Bronchial epithelial cell (primary cell): Measurements from ENCODE around the gene EFL1. TPM values are rescaled to one million over a fixed set of nuclear protein-coding genes. Genes with fewer than 3 reads are reported as not detected.

Experiments
- DNase-seq: peaks from one replicate; pipeline ENCODE4 v3.0.0-alpha.2; 2010; ENCODE audit warnings: low read depth
- FAIRE-seq: peaks from 2 replicates; lab custom pipeline; 2011; peaks lifted over from hg19 to GRCh38; lab: Jason Lieb, UNC
- H3K27me3 ChIP-seq: 2 replicates; pipeline ENCODE4 v1.5.1; 2011; ENCODE audit warnings: low read length; ENCODE audit not compliant: control insufficient read depth, insufficient read depth
- H3K36me3 ChIP-seq: 2 replicates; pipeline ENCODE4 v1.5.1; 2011; ENCODE audit warnings: low read length; ENCODE audit not compliant: control insufficient read depth, insufficient read depth
- H3K4me3 ChIP-seq: 2 replicates; pipeline ENCODE4 v1.5.1; 2011; ENCODE audit warnings: mild to moderate bottlenecking, low read depth, low read length, control low read depth
- CTCF ChIP-seq: IDR thresholded peaks from 2 replicates; pipeline ENCODE4 v1.5.1; 2011; ENCODE audit warnings: mild to moderate bottlenecking, moderate library complexity, low read length, control low read depth, inconsistent platforms; ENCODE audit not compliant: insufficient read depth, severe bottlenecking
- total RNA-seq: library from RNA; depleted of rRNA; stranded (reverse); fragments of >200 nt; gene quantifications from 2 replicates; pipeline ENCODE4 v1.2.1, GENCODE V29; 2014

Gene EFL1
- total RNA-seq, 1 donor from 2014 or later = 28.2 TPM

GRCh38 chr15:82158811-82159210, 103.7 kb downstream of the EFL1 start:
- TF ChIP-seq CTCF = no peak
- H3K4me3 ChIP-seq = no peak overlapping the region
- no peak for FAIRE-seq
- H3K27me3 ChIP-seq = no peaks in the 10 kb centered on the region
- H3K36me3 ChIP-seq = peaks cover 4% of the 10 kb centered on the region
- no peak for DNase-seq

- Histone ChIP-seq H3K4me3 (no peak overlapping the region), H3K36me3 (no peaks in the 10 kb centered on the region), H3K27me3 (no peaks in the 10 kb centered on the region)
- no peak for TF ChIP-seq CTCF
- FAIRE-seq (no peak), DNase-seq (no peak)
Measured at GRCh38 chr15:82150645-82151044, 111.9 kb downstream of the EFL1 start.

GRCh38 chr15:82146990-82147461, 115.5 kb downstream of the EFL1 start:
- FAIRE-seq (no peak), DNase-seq (peak; percentile 87)
- Histone ChIP-seq H3K36me3 (no peaks in the 10 kb centered on the region), H3K27me3 (no peaks in the 10 kb centered on the region), H3K4me3 (no peak overlapping the region)
- TF ChIP-seq CTCF = no peak

GRCh38 chr15:82146576-82146975, 116.0 kb downstream of the EFL1 start:
- no peak overlapping the region for H3K4me3 ChIP-seq
- H3K36me3 ChIP-seq = no peaks in the 10 kb centered on the region
- FAIRE-seq (no peak), DNase-seq (no peak)
- no peaks in the 10 kb centered on the region for H3K27me3 ChIP-seq
- TF ChIP-seq CTCF = no peak

- TF ChIP-seq CTCF = no peak
- no peak overlapping the region for H3K4me3 ChIP-seq
- FAIRE-seq (no peak), DNase-seq (no peak)
- H3K36me3 ChIP-seq = no peaks in the 10 kb centered on the region
- H3K27me3 ChIP-seq = no peaks in the 10 kb centered on the region
Measured at GRCh38 chr15:82143390-82144385, 118.8 kb downstream of the EFL1 start.
